HepG2 (cell line): ENCODE results near the gene DBNDD2.

Experiments
- EZH2 ChIP-seq: conservative IDR thresholded peaks from 2 replicates; pipeline ENCODE4 v1.6.1; 2012; ENCODE audit warnings: mild to moderate bottlenecking, low read depth, low read length, moderate library complexity
- HNRNPK ChIP-seq: fragments of 200-400 bp; formaldehyde crosslinking; IDR thresholded peaks from 2 replicates; pipeline ENCODE4 v1.6.1; 2018; ENCODE audit warnings: low read length, low read depth, moderate library complexity, mild to moderate bottlenecking; ENCODE audit not compliant: poor library complexity, severe bottlenecking
- HOXA9 ChIP-seq: sonication (generic); formaldehyde crosslinking; IDR thresholded peaks from 2 replicates; pipeline ENCODE4 v1.8.1; 2022; ENCODE audit warnings: missing genetic modification reagents, mild to moderate bottlenecking, moderate library complexity, borderline replicate concordance
- MAFK ChIP-seq, 2 experiments: IDR thresholded peaks in 1 of 2; conservative IDR thresholded peaks in 1 of 2; 2 replicates each; pipeline ENCODE4 v1.6.1; 2011; ENCODE audit warnings: improper control_type of control experiment in 2 of 2, low read length in 2 of 2
- MLXIP ChIP-seq: sonication (generic); formaldehyde crosslinking; IDR thresholded peaks from 2 replicates; pipeline ENCODE4 v1.9.0; 2021; ENCODE audit warnings: missing genetic modification reagents, borderline replicate concordance
- PRDM15 ChIP-seq: sonication (generic); formaldehyde crosslinking; IDR thresholded peaks from 2 replicates; pipeline ENCODE4 v1.4.0; 2020; ENCODE audit warnings: missing genetic modification reagents
- PRPF4 ChIP-seq: fragments of 200-400 bp; formaldehyde crosslinking; IDR thresholded peaks from 2 replicates; pipeline ENCODE4 v1.6.1; 2016; ENCODE audit warnings: low read length, low read depth; ENCODE audit not compliant: poor library complexity, severe bottlenecking
- SNAPC5 ChIP-seq: sonication (generic); formaldehyde crosslinking; IDR thresholded peaks from 2 replicates; pipeline ENCODE4 v1.8.1; 2023; ENCODE audit warnings: mild to moderate bottlenecking, missing genetic modification reagents, borderline replicate concordance
- XRCC5 ChIP-seq: fragments of 200-400 bp; formaldehyde crosslinking; optimal IDR thresholded peaks from 2 replicates; pipeline ENCODE3; 2017; ENCODE audit warnings: mild to moderate bottlenecking, low read length
- ZBTB8A ChIP-seq: sonication (generic); formaldehyde crosslinking; IDR thresholded peaks from 2 replicates; pipeline ENCODE4 v1.4.0; 2020; ENCODE audit warnings: mild to moderate bottlenecking, low read depth, missing genetic modification reagents, borderline replicate concordance
- ZGPAT ChIP-seq: IDR thresholded peaks from 2 replicates; pipeline ENCODE4 v1.6.1; 2016; ENCODE audit warnings: mild to moderate bottlenecking
- TF ChIP-seq, protein P1 (sequence below): sonication (generic); formaldehyde crosslinking; IDR thresholded peaks from 2 replicates; pipeline ENCODE4 v1.5.0; 2020; ENCODE audit warnings: mild to moderate bottlenecking, missing genetic modification reagents, moderate library complexity
- TF ChIP-seq, protein P2 (sequence below): sonication (generic); formaldehyde crosslinking; IDR thresholded peaks from 2 replicates; pipeline ENCODE4 v1.8.0; 2022; ENCODE audit warnings: mild to moderate bottlenecking, missing genetic modification reagents; ENCODE audit not compliant: insufficient replicate concordance

- no peak for TF ChIP-seq PRPF4
- no peak for TF ChIP-seq PRDM15 (CRISPR knock-in tag)
- no peak for TF ChIP-seq MLXIP (CRISPR knock-in tag)
- TF ChIP-seq, protein P1, sequence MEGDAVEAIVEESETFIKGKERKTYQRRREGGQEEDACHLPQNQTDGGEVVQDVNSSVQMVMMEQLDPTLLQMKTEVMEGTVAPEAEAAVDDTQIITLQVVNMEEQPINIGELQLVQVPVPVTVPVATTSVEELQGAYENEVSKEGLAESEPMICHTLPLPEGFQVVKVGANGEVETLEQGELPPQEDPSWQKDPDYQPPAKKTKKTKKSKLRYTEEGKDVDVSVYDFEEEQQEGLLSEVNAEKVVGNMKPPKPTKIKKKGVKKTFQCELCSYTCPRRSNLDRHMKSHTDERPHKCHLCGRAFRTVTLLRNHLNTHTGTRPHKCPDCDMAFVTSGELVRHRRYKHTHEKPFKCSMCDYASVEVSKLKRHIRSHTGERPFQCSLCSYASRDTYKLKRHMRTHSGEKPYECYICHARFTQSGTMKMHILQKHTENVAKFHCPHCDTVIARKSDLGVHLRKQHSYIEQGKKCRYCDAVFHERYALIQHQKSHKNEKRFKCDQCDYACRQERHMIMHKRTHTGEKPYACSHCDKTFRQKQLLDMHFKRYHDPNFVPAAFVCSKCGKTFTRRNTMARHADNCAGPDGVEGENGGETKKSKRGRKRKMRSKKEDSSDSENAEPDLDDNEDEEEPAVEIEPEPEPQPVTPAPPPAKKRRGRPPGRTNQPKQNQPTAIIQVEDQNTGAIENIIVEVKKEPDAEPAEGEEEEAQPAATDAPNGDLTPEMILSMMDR: no peak
- TF ChIP-seq MAFK (conservative IDR thresholded peaks at IDR 0.05 in 1 of 2, IDR thresholded peaks at IDR 0.05 in 1 of 2; ENCODE audit: low read length in 2 of 2): no peak
- no peak for TF ChIP-seq SNAPC5 (CRISPR knock-in tag)
- TF ChIP-seq EZH2: no peak
- no peak for TF ChIP-seq ZBTB8A (CRISPR knock-in tag)
- no peak for TF ChIP-seq HNRNPK
- no peak for TF ChIP-seq ZGPAT (CRISPR knock-in tag)
- no peak for TF ChIP-seq HOXA9 (CRISPR knock-in tag)
- no peak for TF ChIP-seq XRCC5
- TF ChIP-seq, protein P2, sequence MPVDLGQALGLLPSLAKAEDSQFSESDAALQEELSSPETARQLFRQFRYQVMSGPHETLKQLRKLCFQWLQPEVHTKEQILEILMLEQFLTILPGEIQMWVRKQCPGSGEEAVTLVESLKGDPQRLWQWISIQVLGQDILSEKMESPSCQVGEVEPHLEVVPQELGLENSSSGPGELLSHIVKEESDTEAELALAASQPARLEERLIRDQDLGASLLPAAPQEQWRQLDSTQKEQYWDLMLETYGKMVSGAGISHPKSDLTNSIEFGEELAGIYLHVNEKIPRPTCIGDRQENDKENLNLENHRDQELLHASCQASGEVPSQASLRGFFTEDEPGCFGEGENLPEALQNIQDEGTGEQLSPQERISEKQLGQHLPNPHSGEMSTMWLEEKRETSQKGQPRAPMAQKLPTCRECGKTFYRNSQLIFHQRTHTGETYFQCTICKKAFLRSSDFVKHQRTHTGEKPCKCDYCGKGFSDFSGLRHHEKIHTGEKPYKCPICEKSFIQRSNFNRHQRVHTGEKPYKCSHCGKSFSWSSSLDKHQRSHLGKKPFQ (CRISPR knock-in tag): no peak
Observed at GRCh38 chr20:45440424-45440823, 32.3 kb downstream of the DBNDD2 start.
